H1 (cell line): Measurements from ENCODE around the gene TSPEAR. TPM values are rescaled to one million over a fixed set of nuclear protein-coding genes. Genes with fewer than 3 reads are reported as not detected.
"Not testable (repeated sequence)": the region's sequence is repeated elsewhere in the genome, so short reads cannot be mapped to it uniquely, and the experiment has no call there.

Experiments used
- CTCF ChIA-PET: fragments of 300-600 bp; sonication (Branson Sonifier 250); formaldehyde crosslinking; loops from one replicate; lab custom pipeline; 2021; ENCODE audit not compliant: partially characterized antibody; lab: Charles Lee
- POLR2A ChIA-PET: fragments of 300-600 bp; sonication (Branson Sonifier 250); formaldehyde crosslinking; loops from one replicate; lab custom pipeline; 2021; ENCODE audit warnings: inconsistent platforms; ENCODE audit not compliant: partially characterized antibody; lab: Charles Lee
- DNase-seq, 2 experiments: peaks; one replicate each; pipeline versions ENCODE4 v3.0.0 to v3.0.0-alpha.2; 2010 to 2022; ENCODE audit warnings: low spot score in 2 of 2, low read depth in 1 of 2, mixed read lengths in 1 of 2
- FAIRE-seq: peaks from 2 replicates; lab custom pipeline; 2011; peaks lifted over from hg19 to GRCh38; lab: Jason Lieb, UNC
- H2AFZ ChIP-seq: 2 replicates; pipeline ENCODE4 v1.8.1; 2012; ENCODE audit warnings: low read length, inconsistent platforms
- H2AK5ac ChIP-seq: 2 replicates; pipeline ENCODE4 v1.6.1; 2013; ENCODE audit warnings: low read depth, low read length
- H2BK120ac ChIP-seq: replicated peaks from 2 replicates; pipeline ENCODE3; 2013; ENCODE audit warnings: low read depth, low read length, inconsistent platforms
- H2BK12ac ChIP-seq: 2 replicates; pipeline ENCODE4 v1.6.1; 2013; ENCODE audit warnings: low read depth, low read length
- H2BK15ac ChIP-seq: 2 replicates; pipeline ENCODE4 v1.6.1; 2013; ENCODE audit warnings: low read length
- H2BK20ac ChIP-seq: 2 replicates; pipeline ENCODE4 v1.6.1; 2013; ENCODE audit warnings: low read length
- H2BK5ac ChIP-seq: 2 replicates; pipeline ENCODE4 v1.6.1; 2013; ENCODE audit warnings: low read depth, low read length
- H3K14ac ChIP-seq: 2 replicates; pipeline ENCODE4 v1.6.1; 2013; ENCODE audit warnings: inconsistent platforms; ENCODE audit not compliant: insufficient read length
- H3K18ac ChIP-seq: 2 replicates; pipeline ENCODE4 v1.6.1; 2013; ENCODE audit warnings: low read length; ENCODE audit errors: extremely low read depth
- H3K23ac ChIP-seq: 2 replicates; pipeline ENCODE4 v1.6.1; 2013; ENCODE audit warnings: inconsistent platforms; ENCODE audit not compliant: insufficient read length
- H3K23me2 ChIP-seq: 2 replicates; pipeline ENCODE4 v1.6.1; 2013; ENCODE audit warnings: low read depth, low read length
- H3K27ac ChIP-seq: 2 replicates; pipeline ENCODE4 v1.6.1; 2011; ENCODE audit warnings: low read depth, low read length, inconsistent platforms
- H3K27me3 ChIP-seq, 4 experiments: replicated peaks in 1 of 4; 1 replicate in 1 of 4; 2 replicates in 3 of 4; pipeline versions ENCODE4 v1.6.1 to v1.8.1; 2011 to 2013; ENCODE audit warnings: low read length in 3 of 4, mild to moderate bottlenecking in 3 of 4, inconsistent platforms in 2 of 4, mixed read lengths in 2 of 4, moderate library complexity in 1 of 4; ENCODE audit not compliant: control insufficient read depth in 3 of 4, insufficient read depth in 3 of 4; ENCODE audit errors: extremely low read depth in 1 of 4
- H3K36me3 ChIP-seq, 4 experiments: 2 replicates each; pipeline versions ENCODE4 v1.6.1 to v1.8.1; 2011 to 2013; ENCODE audit warnings: mild to moderate bottlenecking in 4 of 4, low read length in 3 of 4, moderate library complexity in 2 of 4, control low read depth in 1 of 4, inconsistent platforms in 1 of 4; ENCODE audit not compliant: insufficient read depth in 4 of 4, control insufficient read depth in 2 of 4
- H3K4ac ChIP-seq: replicated peaks from 2 replicates; pipeline ENCODE3; 2013; ENCODE audit warnings: low read length, low read depth, mixed read lengths, inconsistent platforms; ENCODE audit not compliant: insufficient read length
- H3K4me1 ChIP-seq, 4 experiments: replicated peaks in 1 of 4; 1 replicate in 1 of 4; 2 replicates in 3 of 4; pipeline versions ENCODE4 v1.6.1 to v1.8.1; 2011 to 2013; ENCODE audit warnings: low read length in 3 of 4, inconsistent platforms in 2 of 4, mixed read lengths in 1 of 4; ENCODE audit not compliant: insufficient read depth in 4 of 4, control insufficient read depth in 3 of 4
- H3K4me2 ChIP-seq, 2 experiments: 2 replicates each; pipeline versions ENCODE4 v1.6.1 to v1.8.1; 2011 to 2013; ENCODE audit warnings: low read depth in 2 of 2, low read length in 2 of 2, control low read depth in 1 of 2, inconsistent platforms in 1 of 2, mild to moderate bottlenecking in 1 of 2; ENCODE audit not compliant: insufficient read depth in 1 of 2
- H3K4me3 ChIP-seq, 4 experiments: fragments of 200-600, 300-600 bp in 1 of 4; sonication (generic), shearing (Covaris generic), sonication (Bioruptor Twin) in 1 of 4; 2 replicates each; pipeline versions ENCODE4 v1.5.1 to v1.8.1; 2011 to 2016; ENCODE audit warnings: low read length in 4 of 4, low read depth in 3 of 4, control low read depth in 2 of 4, inconsistent platforms in 2 of 4, mild to moderate bottlenecking in 2 of 4, mixed read lengths in 1 of 4, moderate library complexity in 1 of 4; ENCODE audit not compliant: insufficient read depth in 2 of 4; ENCODE audit errors: extremely low read depth in 1 of 4
- H3K56ac ChIP-seq: replicated peaks from 2 replicates; pipeline ENCODE3; 2013; ENCODE audit warnings: low read depth, mild to moderate bottlenecking, mixed read lengths, low read length, inconsistent platforms; ENCODE audit not compliant: insufficient read length
- H3K79me1 ChIP-seq: 2 replicates; pipeline ENCODE4 v1.6.1; 2013; ENCODE audit warnings: low read depth, low read length, control low read depth
- H3K79me2 ChIP-seq, 2 experiments: 2 replicates each; pipeline versions ENCODE4 v1.6.1 to v1.8.1; 2012 to 2013; ENCODE audit warnings: low read length in 2 of 2, mild to moderate bottlenecking in 2 of 2, inconsistent platforms in 1 of 2; ENCODE audit not compliant: insufficient read depth in 2 of 2, control insufficient read depth in 1 of 2
- H3K9ac ChIP-seq, 4 experiments: replicated peaks in 1 of 4; 1 replicate in 1 of 4; 2 replicates in 3 of 4; pipeline versions ENCODE4 v1.6.1 to v1.8.1; 2011 to 2013; ENCODE audit warnings: low read depth in 3 of 4, low read length in 3 of 4, control low read depth in 2 of 4, mild to moderate bottlenecking in 2 of 4, moderate library complexity in 2 of 4, inconsistent platforms in 1 of 4; ENCODE audit errors: extremely low read depth in 1 of 4
- H3K9me3 ChIP-seq, 2 experiments: 2 replicates each; pipeline versions ENCODE4 v1.6.1 to v1.8.1; 2012 to 2013; ENCODE audit warnings: mild to moderate bottlenecking in 2 of 2, moderate library complexity in 2 of 2, control low read depth in 1 of 2, inconsistent platforms in 1 of 2, low read depth in 1 of 2, low read length in 1 of 2, mixed read lengths in 1 of 2; ENCODE audit not compliant: insufficient read depth in 2 of 2
- H4K20me1 ChIP-seq, 2 experiments: replicated peaks in 1 of 2; 2 replicates each; pipeline versions ENCODE3 to v1.8.1; 2011 to 2013; ENCODE audit warnings: inconsistent platforms in 2 of 2, low read length in 2 of 2, mild to moderate bottlenecking in 1 of 2; ENCODE audit not compliant: insufficient read depth in 2 of 2, control insufficient read depth in 1 of 2
- H4K5ac ChIP-seq: 2 replicates; pipeline ENCODE4 v1.6.1; 2013; ENCODE audit warnings: low read length, low read depth, mixed read lengths, inconsistent platforms; ENCODE audit not compliant: insufficient read length
- H4K8ac ChIP-seq: 2 replicates; pipeline ENCODE4 v1.8.0; 2013; ENCODE audit warnings: mild to moderate bottlenecking, moderate library complexity, low read length, inconsistent platforms; ENCODE audit not compliant: insufficient read depth; ENCODE audit errors: extremely low read depth
- H4K91ac ChIP-seq: replicated peaks from 2 replicates; pipeline ENCODE3; 2013; ENCODE audit warnings: low read length, mixed read lengths, inconsistent platforms; ENCODE audit not compliant: insufficient read length
- JUN ChIP-seq: IDR thresholded peaks from 2 replicates; pipeline ENCODE4 v1.6.1; 2011; ENCODE audit warnings: low read depth, mild to moderate bottlenecking, improper control_type of control experiment, low read length
- PHF8 ChIP-seq: fragments of 200-600 bp; sonication (generic); conservative IDR thresholded peaks from 2 replicates; pipeline ENCODE4 v1.7.1; 2012; ENCODE audit warnings: low read depth, mild to moderate bottlenecking, inconsistent platforms, low read length, moderate library complexity
- WGBS, 2 experiments: shearing (Covaris generic) in 1 of 2; methylation state at CpG; one replicate each; pipeline versions ENCODE4 v1.1.6 to v1.1.7; 2013 to 2015; ENCODE audit warnings: low lambda C conversion rate in 2 of 2, mixed read lengths in 2 of 2, inconsistent platforms in 1 of 2, low coverage in 1 of 2, missing lambda C conversion rate in 1 of 2; ENCODE audit not compliant: insufficient replicate concordance in 2 of 2, insufficient coverage in 1 of 2, insufficient read length in 1 of 2; ENCODE audit errors: extremely low coverage in 1 of 2, missing lambda C conversion rate in 1 of 2; 5-methylcytosine and 5-hydroxymethylcytosine counted together
- polyA plus RNA-seq, 7 experiments: library from polyadenylated mRNA; depleted of rRNA in 3 of 7; stranded (reverse) in 5 of 7; unstranded in 2 of 7; fragments of >200 nt in 5 of 7; fragments of 200-250 nt in 2 of 7; gene quantifications; 1 replicate in 5 of 7; 2 replicates in 1 of 7; 4 replicates in 1 of 7; pipeline versions ENCODE4 v1.2.1 to v1.2.3, GENCODE V29; 2011 to 2013; ENCODE audit warnings: missing spikeins in 2 of 7, mixed read lengths in 2 of 7
- total RNA-seq: library from RNA; stranded (reverse); fragmentation: NEBNext Ultra II Directional; extraction: Animal tissue kit (Norgen Biotek cat#: 25700); gene quantifications from 2 replicates; pipeline ENCODE4 v1.2.1, GENCODE V29; 2021

Gene TSPEAR
- total and polyA plus RNA-seq, 2 of the 8 experiments (the other 6 are each of a cell fraction or from before 2014, with no cell fraction given), result 0.58 to 0.89 TPM

DNA sequence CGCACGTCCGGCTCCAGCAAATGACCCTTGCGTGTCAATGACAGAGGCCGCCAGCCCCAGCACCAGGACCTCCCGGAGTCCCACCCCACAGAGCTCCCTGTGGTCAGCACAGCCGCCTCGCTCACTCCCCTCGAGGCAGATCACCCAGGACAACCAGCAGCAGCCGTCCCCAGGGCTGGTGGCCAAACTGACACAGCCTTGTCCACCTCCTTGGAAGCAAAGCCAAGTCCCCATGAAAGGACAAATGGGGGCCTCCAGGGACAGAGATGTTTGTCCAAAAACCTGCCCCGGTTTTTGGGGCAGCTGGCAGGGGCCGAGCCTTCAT, 72.1 kb downstream of the TSPEAR start (continued):
- TF ChIP-seq PHF8 (no peak), JUN (no peak)

DNA sequence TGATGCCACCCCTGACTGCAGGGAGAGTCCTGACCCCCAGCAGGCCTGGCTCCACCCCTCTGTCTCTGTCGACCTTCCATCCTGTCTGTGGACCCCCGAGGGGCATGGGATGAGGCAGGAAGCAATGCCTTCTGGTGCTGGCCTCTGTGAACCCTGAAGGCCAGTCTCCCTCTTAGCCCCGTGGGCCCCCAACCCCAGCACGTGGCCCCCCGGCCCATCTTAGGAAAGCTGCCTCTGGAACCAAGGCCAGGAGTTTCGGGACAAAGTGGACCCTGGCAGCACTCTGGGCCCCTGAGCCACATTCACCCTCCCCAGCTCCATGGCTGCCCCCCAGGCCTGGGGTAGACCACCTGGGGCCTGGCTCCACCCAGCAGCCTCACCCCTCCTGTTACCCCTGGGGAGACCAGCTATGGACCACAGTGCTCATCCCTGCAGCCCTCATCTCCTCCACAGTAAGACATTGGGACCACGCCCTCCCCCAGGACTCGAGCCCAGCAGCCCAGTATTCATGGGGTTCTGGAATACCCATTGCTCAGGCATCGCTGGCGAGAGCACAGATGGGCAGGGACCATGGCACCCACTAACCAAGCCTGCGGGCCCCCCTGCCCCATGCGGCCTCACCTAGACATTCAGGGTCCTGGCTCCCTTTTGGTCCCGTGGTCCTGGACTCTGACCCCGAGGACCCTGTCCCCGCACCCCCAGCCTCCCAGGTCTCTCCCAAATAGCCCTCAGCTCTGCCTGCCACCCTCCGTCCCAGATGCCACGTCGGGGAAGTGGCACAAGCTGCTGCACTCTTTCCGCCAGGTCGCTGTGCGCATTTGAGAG, 72.7 kb downstream of the TSPEAR start:
- H4K8ac ChIP-seq, H3K4me2 ChIP-seq, H3K4me1 ChIP-seq, H2AK5ac ChIP-seq, H3K23me2 ChIP-seq, H3K9ac ChIP-seq, DNase-seq, FAIRE-seq, CTCF ChIA-PET, H4K5ac ChIP-seq, H2BK120ac ChIP-seq, H2BK12ac ChIP-seq, H3K56ac ChIP-seq, H3K4me3 ChIP-seq, H2BK20ac ChIP-seq, H2BK15ac ChIP-seq, H3K36me3 ChIP-seq, H2BK5ac ChIP-seq, H3K14ac ChIP-seq, H3K27ac ChIP-seq, H3K23ac ChIP-seq, H2AFZ ChIP-seq, H3K4ac ChIP-seq, H3K79me1 ChIP-seq, H3K79me2 ChIP-seq, H3K27me3 ChIP-seq, H3K18ac ChIP-seq, H4K91ac ChIP-seq, H3K9me3 ChIP-seq, H4K20me1 ChIP-seq: not testable (repeated sequence)
- WGBS, 2 experiments, result 95% methylated on average over 16 of the region's 21 CpGs; no CpG with 5 or more reads in 1 of the 2 experiments
- POLR2A ChIA-PET, result interaction anchor here (0.6 kb wide), 1 partner anchor 86 kb away, joined by 6 read pairs; no protein-coding TSS in a partner anchor
